IPS-11a (cell line): ENCODE measurements around the gene ZBTB33.

Source experiments
- H3K4me3 ChIP-seq: one replicate; pipeline ENCODE4 v1.5.1; 2013; ENCODE audit warnings: low read depth, low read length, control low read depth

The ZBTB33 gene

GRCh38 chrX:120262859-120263708 lies 12.5 kb downstream of the ZBTB33 start:
- H3K4me3 ChIP-seq: no peak overlapping the region

GRCh38 chrX:120264341-120264740 lies 13.7 kb downstream of the ZBTB33 start:
- no peak overlapping the region for H3K4me3 ChIP-seq

GRCh38 chrX:120269373-120270035 lies 18.9 kb downstream of the ZBTB33 start:
- no peak overlapping the region for H3K4me3 ChIP-seq

- H3K4me3 ChIP-seq: no peak overlapping the region
These were observed 20.0 kb downstream of the ZBTB33 start for GRCh38 chrX:120270567-120270966.

GRCh38 chrX:120271218-120271617 lies 20.6 kb downstream of the ZBTB33 start:
- H3K4me3 ChIP-seq: no peak overlapping the region

GRCh38 chrX:120274145-120274544 lies 23.5 kb downstream of the ZBTB33 start:
- H3K4me3 ChIP-seq: no peak overlapping the region

- H3K4me3 ChIP-seq: no peak overlapping the region
These were observed 24.3 kb downstream of the ZBTB33 start for GRCh38 chrX:120274958-120275357.

GRCh38 chrX:120281021-120281624 lies 30.5 kb downstream of the ZBTB33 start:
- H3K4me3 ChIP-seq: no peak overlapping the region

GRCh38 chrX:120281761-120282160 lies 31.1 kb downstream of the ZBTB33 start:
- no peak overlapping the region for H3K4me3 ChIP-seq

- H3K4me3 ChIP-seq: no peak overlapping the region
These were observed 32.1 kb downstream of the ZBTB33 start for GRCh38 chrX:120282697-120283096.

GRCh38 chrX:120286733-120287512 lies 36.3 kb downstream of the ZBTB33 start:
- no peak overlapping the region for H3K4me3 ChIP-seq

GRCh38 chrX:120287513-120288112 lies 37.0 kb downstream of the ZBTB33 start:
- H3K4me3 ChIP-seq: no peak overlapping the region

- no peak overlapping the region for H3K4me3 ChIP-seq
These were observed 39.5 kb downstream of the ZBTB33 start for GRCh38 chrX:120290107-120290506.

GRCh38 chrX:120291211-120291610 lies 40.6 kb downstream of the ZBTB33 start:
- no peak overlapping the region for H3K4me3 ChIP-seq

- no peak overlapping the region for H3K4me3 ChIP-seq
These were observed 42.4 kb downstream of the ZBTB33 start for GRCh38 chrX:120293015-120293414.

GRCh38 chrX:120294651-120295050 lies 44.0 kb downstream of the ZBTB33 start:
- H3K4me3 ChIP-seq: no peak overlapping the region

GRCh38 chrX:120297923-120298322 lies 47.3 kb downstream of the ZBTB33 start:
- H3K4me3 ChIP-seq: no peak overlapping the region

- no peak overlapping the region for H3K4me3 ChIP-seq
These were observed 49.3 kb downstream of the ZBTB33 start for GRCh38 chrX:120299928-120300327.

GRCh38 chrX:120301497-120301896 lies 50.9 kb downstream of the ZBTB33 start:
- H3K4me3 ChIP-seq: no peak overlapping the region

GRCh38 chrX:120301960-120302359 lies 51.3 kb downstream of the ZBTB33 start:
- no peak overlapping the region for H3K4me3 ChIP-seq

- H3K4me3 ChIP-seq: no peak overlapping the region
These were observed 51.8 kb downstream of the ZBTB33 start for GRCh38 chrX:120302434-120302833.
